ENCODE results near the gene KCNIP4.

The KCNIP4 gene

GRCh38 chr4:21130606-21131005 is 818.0 kb downstream of the KCNIP4 start:
- H3K4me3 ChIP-seq (ENCODE audit: low read depth, low read length), result no peak overlapping the region
- no peak for DNase-seq (ENCODE audit: low read depth)
- TF ChIP-seq, protein P1, sequence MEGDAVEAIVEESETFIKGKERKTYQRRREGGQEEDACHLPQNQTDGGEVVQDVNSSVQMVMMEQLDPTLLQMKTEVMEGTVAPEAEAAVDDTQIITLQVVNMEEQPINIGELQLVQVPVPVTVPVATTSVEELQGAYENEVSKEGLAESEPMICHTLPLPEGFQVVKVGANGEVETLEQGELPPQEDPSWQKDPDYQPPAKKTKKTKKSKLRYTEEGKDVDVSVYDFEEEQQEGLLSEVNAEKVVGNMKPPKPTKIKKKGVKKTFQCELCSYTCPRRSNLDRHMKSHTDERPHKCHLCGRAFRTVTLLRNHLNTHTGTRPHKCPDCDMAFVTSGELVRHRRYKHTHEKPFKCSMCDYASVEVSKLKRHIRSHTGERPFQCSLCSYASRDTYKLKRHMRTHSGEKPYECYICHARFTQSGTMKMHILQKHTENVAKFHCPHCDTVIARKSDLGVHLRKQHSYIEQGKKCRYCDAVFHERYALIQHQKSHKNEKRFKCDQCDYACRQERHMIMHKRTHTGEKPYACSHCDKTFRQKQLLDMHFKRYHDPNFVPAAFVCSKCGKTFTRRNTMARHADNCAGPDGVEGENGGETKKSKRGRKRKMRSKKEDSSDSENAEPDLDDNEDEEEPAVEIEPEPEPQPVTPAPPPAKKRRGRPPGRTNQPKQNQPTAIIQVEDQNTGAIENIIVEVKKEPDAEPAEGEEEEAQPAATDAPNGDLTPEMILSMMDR (conservative IDR thresholded peaks at IDR 0.05; ENCODE audit: low read depth, low read length), result no peak

DNA sequence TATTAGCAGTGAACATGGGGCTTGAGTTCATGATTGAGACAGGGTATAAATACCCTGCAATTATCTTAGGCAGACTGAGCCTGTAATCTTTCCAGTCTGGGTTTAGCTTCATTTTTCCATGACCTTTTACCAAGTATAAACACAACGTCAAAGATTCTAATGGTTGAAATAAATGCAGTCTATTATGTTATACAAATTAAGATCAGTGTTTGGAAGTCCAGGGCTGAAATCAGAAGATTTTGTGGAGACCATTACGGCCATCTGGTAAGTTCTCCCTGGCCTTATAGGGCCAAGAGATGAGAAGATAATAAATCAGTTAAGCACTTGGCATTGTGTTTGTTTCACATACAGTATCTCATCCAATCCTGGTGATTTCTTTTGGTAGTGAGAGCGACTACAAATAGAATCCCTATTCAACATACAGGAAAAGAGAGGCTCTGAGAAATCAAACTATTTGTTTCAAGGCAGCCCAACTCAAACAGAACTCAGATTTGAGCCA is 822.5 kb downstream of the KCNIP4 start:
- no peak overlapping the region for H3K4me3 ChIP-seq (ENCODE audit: low read depth, low read length)
- TF ChIP-seq, protein P1 (conservative IDR thresholded peaks at IDR 0.05; ENCODE audit: low read depth, low read length), result no peak
- DNase-seq (ENCODE audit: low read depth), result no peak

GRCh38 chr4:21118301-21118700 is 830.3 kb downstream of the KCNIP4 start:
- H3K4me3 ChIP-seq (ENCODE audit: low read depth, low read length), result no peak overlapping the region
- TF ChIP-seq, protein P1 (conservative IDR thresholded peaks at IDR 0.05; ENCODE audit: low read depth, low read length), result no peak
- no peak for DNase-seq (ENCODE audit: low read depth)

- no peak overlapping the region for H3K4me3 ChIP-seq (ENCODE audit: low read depth, low read length)
- TF ChIP-seq, protein P1 (conservative IDR thresholded peaks at IDR 0.05; ENCODE audit: low read depth, low read length), result no peak
- DNase-seq (ENCODE audit: low read depth), result no peak
Observed at GRCh38 chr4:21117541-21118180, 830.9 kb downstream of the KCNIP4 start.

DNA sequence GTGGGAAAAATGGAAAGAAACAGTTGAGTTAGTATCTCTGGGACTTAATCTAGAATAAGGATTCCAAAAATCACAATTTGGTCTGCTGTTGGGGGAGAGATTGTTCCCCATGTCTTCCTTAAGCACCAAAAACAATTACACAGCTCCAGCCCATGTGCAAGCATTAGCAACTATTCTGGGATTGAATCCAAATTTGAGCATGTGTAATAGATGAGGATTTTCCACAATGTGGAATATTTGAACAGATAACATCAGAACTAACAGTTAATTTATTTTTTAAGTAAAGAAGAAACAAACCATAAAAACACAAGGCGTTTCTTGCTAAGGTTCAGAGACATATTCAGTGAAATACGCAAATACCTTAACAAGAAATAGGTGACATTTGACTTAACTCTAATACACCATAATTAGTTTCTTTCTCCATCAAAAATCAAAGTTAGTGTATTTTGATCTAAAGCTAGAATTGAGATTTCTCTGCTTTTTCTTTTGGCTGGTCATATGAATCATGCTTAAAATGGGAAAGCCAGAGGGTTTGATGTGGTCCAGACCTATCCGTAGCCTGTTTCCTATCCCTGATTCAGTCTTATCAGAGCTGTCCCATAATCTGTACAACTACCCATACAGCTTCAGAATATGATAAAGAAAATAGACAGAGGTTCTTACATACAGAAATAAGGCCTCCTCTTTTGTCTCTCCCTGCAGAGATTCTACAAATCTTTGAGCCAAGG is 834.9 kb downstream of the KCNIP4 start:
- H3K4me3 ChIP-seq (ENCODE audit: low read depth, low read length), result no peak overlapping the region
- TF ChIP-seq, protein P1 (conservative IDR thresholded peaks at IDR 0.05; ENCODE audit: low read depth, low read length), result no peak
- DNase-seq (ENCODE audit: low read depth), result peak; percentile 11

DNA sequence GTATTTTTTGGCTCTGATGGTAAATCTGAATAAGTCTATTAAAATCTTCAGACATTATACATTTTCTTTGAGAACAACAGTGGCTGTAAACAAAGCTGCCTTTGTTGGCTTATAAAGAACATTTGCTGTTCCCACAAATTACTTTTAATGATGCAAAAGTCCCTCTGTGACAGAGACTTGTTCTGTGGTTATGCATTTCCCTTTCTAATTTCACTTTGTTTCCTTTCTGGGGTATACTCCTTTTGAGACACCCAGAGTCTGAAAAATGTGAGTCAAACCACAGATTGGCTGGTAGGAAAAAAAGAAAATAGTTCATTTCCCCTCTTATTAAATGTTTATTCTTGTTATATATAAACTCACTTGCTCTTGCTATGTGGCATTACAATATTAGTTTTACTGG is 845.9 kb downstream of the KCNIP4 start:
- TF ChIP-seq, protein P1 (conservative IDR thresholded peaks at IDR 0.05; ENCODE audit: low read depth, low read length), result no peak
- H3K4me3 ChIP-seq (ENCODE audit: low read depth, low read length), result no peak overlapping the region
- no peak for DNase-seq (ENCODE audit: low read depth)

Measured in choroid plexus epithelial cell (primary cell).